SIG-M5 treated with dmso at 0.1 percent for 504 hours (cell line): ENCODE measurements around the gene METTL24.
"Not testable (repeated sequence)": the region's sequence is repeated elsewhere in the genome, so short reads cannot be mapped to it uniquely, and the experiment has no call there.

Source experiments
- DNase-seq: peaks from one replicate; lab custom pipeline; 2025; ENCODE audit not compliant: unreplicated experiment; lab: John Stamatoyannopoulos, UW

The METTL24 gene

GRCh38 chr6:110363748-110364147, 5.6 kb upstream of the METTL24 start:
- DNase-seq, result no peak

- DNase-seq, result no peak
Observed at GRCh38 chr6:110360676-110361075, 2.5 kb upstream of the METTL24 start.

- no peak for DNase-seq
Observed at GRCh38 chr6:110359556-110359955, 1.4 kb upstream of the METTL24 start.

GRCh38 chr6:110358553-110359160, 508 bp upstream of the METTL24 start:
- DNase-seq, result no peak

- no peak for DNase-seq
Observed at GRCh38 chr6:110357298-110357663, 868 bp downstream of the METTL24 start.

- DNase-seq, result no peak
Observed at GRCh38 chr6:110356778-110357177, 1.4 kb downstream of the METTL24 start.

GRCh38 chr6:110355727-110356126, 2.4 kb downstream of the METTL24 start:
- DNase-seq, result no peak

- DNase-seq, result no peak
Observed at GRCh38 chr6:110355022-110355421, 3.1 kb downstream of the METTL24 start.

GRCh38 chr6:110354153-110354552, 4.0 kb downstream of the METTL24 start:
- DNase-seq, result no peak

GRCh38 chr6:110353457-110354001, 4.6 kb downstream of the METTL24 start:
- no peak for DNase-seq

GRCh38 chr6:110352563-110353262, 5.4 kb downstream of the METTL24 start:
- DNase-seq, result no peak

- DNase-seq, result no peak
Observed at GRCh38 chr6:110351986-110352385, 6.2 kb downstream of the METTL24 start.

GRCh38 chr6:110351546-110351945, 6.6 kb downstream of the METTL24 start:
- DNase-seq, result no peak

- not testable (repeated sequence) for DNase-seq
Observed at GRCh38 chr6:110350593-110350992, 7.6 kb downstream of the METTL24 start.

GRCh38 chr6:110348961-110349690, 9.0 kb downstream of the METTL24 start:
- no peak for DNase-seq

GRCh38 chr6:110345025-110345424, 13.1 kb downstream of the METTL24 start:
- DNase-seq, result no peak

- DNase-seq, result no peak
Observed at GRCh38 chr6:110342759-110343158, 15.4 kb downstream of the METTL24 start.

GRCh38 chr6:110341663-110342596, 16.2 kb downstream of the METTL24 start:
- peak; percentile 17 for DNase-seq

GRCh38 chr6:110341067-110341466, 17.1 kb downstream of the METTL24 start:
- no peak for DNase-seq

- DNase-seq, result no peak
Observed at GRCh38 chr6:110340392-110340965, 17.7 kb downstream of the METTL24 start.
